HEK293T (cell line): ENCODE data around the gene CC2D1A.

Experiments
- CTCF ChIA-PET: fragments of 350-600 bp; formaldehyde crosslinking; extraction: SDS; loops from one replicate; lab custom pipeline; 2021; ENCODE audit warnings: antibody characterized with exemption, inconsistent platforms; lab: Yijun Ruan, JAX
- POLR2A ChIA-PET: fragments of 350-600 bp; formaldehyde crosslinking; extraction: SDS; loops from one replicate; lab custom pipeline; 2020; ENCODE audit warnings: antibody characterized with exemption, inconsistent platforms; lab: Yijun Ruan, JAX
- DNase-seq: peaks from one replicate; pipeline ENCODE4 v3.0.0; 2012; ENCODE audit warnings: mixed read lengths; ENCODE audit errors: extremely low spot score
- ARNT ChIP-seq: fragments of 450-650 bp; IDR thresholded peaks from 2 replicates; pipeline ENCODE4 v1.6.1; 2017; ENCODE audit warnings: mild to moderate bottlenecking
- BHLHE40 ChIP-seq: fragments of 450-650 bp; IDR thresholded peaks from 2 replicates; pipeline ENCODE4 v1.6.1; 2016; ENCODE audit warnings: mild to moderate bottlenecking, moderate library complexity, borderline replicate concordance
- CTBP1 ChIP-seq: fragments of 450-650 bp; IDR thresholded peaks from 2 replicates; pipeline ENCODE4 v1.6.1; 2016; ENCODE audit warnings: borderline replicate concordance
- ELF4 ChIP-seq: fragments of 450-650 bp; IDR thresholded peaks from 2 replicates; pipeline ENCODE4 v1.6.1; 2017; ENCODE audit warnings: antibody characterized with exemption
- FOXA1 ChIP-seq: fragments of 450-650 bp; IDR thresholded peaks from 2 replicates; pipeline ENCODE4 v1.6.1; 2016; ENCODE audit warnings: mild to moderate bottlenecking
- FOXK2 ChIP-seq: fragments of 450-650 bp; IDR thresholded peaks from 2 replicates; pipeline ENCODE4 v1.6.1; 2016; ENCODE audit warnings: mild to moderate bottlenecking
- FOXM1 ChIP-seq: fragments of 450-650 bp; IDR thresholded peaks from 2 replicates; pipeline ENCODE4 v1.6.1; 2017; ENCODE audit warnings: mild to moderate bottlenecking, borderline replicate concordance
- HDGF ChIP-seq: fragments of 450-650 bp; IDR thresholded peaks from 2 replicates; pipeline ENCODE4 v1.6.1; 2017; ENCODE audit warnings: antibody characterized with exemption, borderline replicate concordance
- L3MBTL2 ChIP-seq: fragments of 450-650 bp; conservative IDR thresholded peaks from 2 replicates; pipeline ENCODE4 v1.6.1; 2016; ENCODE audit warnings: mild to moderate bottlenecking
- LEF1 ChIP-seq: fragments of 450-650 bp; IDR thresholded peaks from 2 replicates; pipeline ENCODE4 v1.6.1; 2017; ENCODE audit warnings: mild to moderate bottlenecking, borderline replicate concordance
- NFRKB ChIP-seq: fragments of 450-650 bp; IDR thresholded peaks from 2 replicates; pipeline ENCODE4 v1.6.1; 2016; ENCODE audit warnings: mild to moderate bottlenecking, moderate library complexity
- PKNOX1 ChIP-seq: fragments of 450-650 bp; IDR thresholded peaks from 2 replicates; pipeline ENCODE4 v1.6.1; 2016
- SP1 ChIP-seq: fragments of 450-650 bp; IDR thresholded peaks from 2 replicates; pipeline ENCODE4 v1.6.1; 2017
- SUZ12 ChIP-seq: fragments of 450-650 bp; IDR thresholded peaks from 2 replicates; pipeline ENCODE4 v1.6.1; 2016; ENCODE audit warnings: mild to moderate bottlenecking
- TARDBP ChIP-seq: fragments of 450-650 bp; IDR thresholded peaks from 2 replicates; pipeline ENCODE4 v1.6.1; 2016
- ZNF384 ChIP-seq: fragments of 450-650 bp; IDR thresholded peaks from 2 replicates; pipeline ENCODE4 v1.6.1; 2016

The CC2D1A gene

GRCh38 chr19:13884726-13885591 lies 21.0 kb upstream of the CC2D1A start:
- ChIA-PET CTCF (interaction anchor here (0.6 kb wide), 1 partner anchor 200 kb away, joined by 3 read pairs; no protein-coding TSS in a partner anchor), POLR2A (no interaction called here)
- no peak for DNase-seq
- TF ChIP-seq HDGF (no peak), ARNT (no peak), ZNF384 (no peak), NFRKB (no peak), PKNOX1 (no peak), LEF1 (no peak), ELF4 (no peak)

- DNase-seq: no peak
- ChIA-PET POLR2A (no interaction called here), CTCF (no interaction called here)
- TF ChIP-seq SUZ12 (no peak), TARDBP (no peak), ZNF384 (no peak), FOXA1 (no peak), L3MBTL2 (no peak), FOXM1 (no peak)
Measured at GRCh38 chr19:13885826-13886365, 20.1 kb upstream of the CC2D1A start.

GRCh38 chr19:13887018-13887436 lies 19.0 kb upstream of the CC2D1A start:
- ChIA-PET CTCF (interaction anchor here (0.6 kb wide), 2 partner anchors 16 to 112 kb away, joined by 3 to 4 read pairs; no protein-coding TSS in a partner anchor), POLR2A (no interaction called here)
- TF ChIP-seq PKNOX1: no peak
- TF ChIP-seq FOXA1: no peak
- no peak for TF ChIP-seq NFRKB
- no peak for TF ChIP-seq LEF1
- TF ChIP-seq BHLHE40: no peak
- no peak for TF ChIP-seq ZNF384
- TF ChIP-seq SP1: no peak
- no peak for TF ChIP-seq FOXK2
- no peak for DNase-seq

GRCh38 chr19:13887517-13887916 lies 18.5 kb upstream of the CC2D1A start:
- no peak for DNase-seq
- ChIA-PET CTCF (no interaction called here), POLR2A (no interaction called here)
- TF ChIP-seq CTBP1: no peak

- ChIA-PET POLR2A (no interaction called here), CTCF (no interaction called here)
- DNase-seq: no peak
- TF ChIP-seq FOXM1 (no peak), TARDBP (no peak)
Measured at GRCh38 chr19:13888281-13888680, 17.7 kb upstream of the CC2D1A start.

GRCh38 chr19:13890136-13890535 lies 15.9 kb upstream of the CC2D1A start:
- POLR2A ChIA-PET: no interaction called here
- CTCF ChIA-PET: no interaction called here
- TF ChIP-seq SUZ12: no peak
- TF ChIP-seq ARNT: no peak
- no peak for TF ChIP-seq FOXM1
- TF ChIP-seq BHLHE40: no peak
- no peak for TF ChIP-seq SP1
- no peak for TF ChIP-seq ZNF384
- TF ChIP-seq NFRKB: no peak
- no peak for TF ChIP-seq FOXA1
- TF ChIP-seq FOXK2: no peak
- TF ChIP-seq L3MBTL2: no peak
- no peak for TF ChIP-seq LEF1
- no peak for TF ChIP-seq ELF4
- no peak for TF ChIP-seq HDGF
- no peak for TF ChIP-seq PKNOX1
- TF ChIP-seq TARDBP: no peak
- TF ChIP-seq CTBP1: no peak
- DNase-seq: no peak

GRCh38 chr19:13892870-13893269 lies 13.1 kb upstream of the CC2D1A start:
- TF ChIP-seq FOXA1: no peak
- TF ChIP-seq TARDBP: no peak
- TF ChIP-seq FOXM1: no peak
- no peak for TF ChIP-seq LEF1
- no peak for TF ChIP-seq L3MBTL2
- TF ChIP-seq SUZ12: no peak
- no peak for DNase-seq
- CTCF ChIA-PET: no interaction called here
- POLR2A ChIA-PET: no interaction called here
